Mucosa of descending colon (tissue), 3 donors: Measurements from ENCODE around the gene ASXL3. TPM values are rescaled to one million over a fixed set of nuclear protein-coding genes. Genes with fewer than 3 reads are reported as not detected.

Experiments
- ATAC-seq: fragments of 200-7000 bp; cut with Tn5 transposase; one replicate; pipeline ENCODE4 v1.9.1; 2020; ENCODE audit warnings: mild to moderate bottlenecking, moderate library complexity
- DNase-seq, 3 donors: peaks; one replicate each; pipeline ENCODE4 v3.0.0-alpha.2; 2020
- H3K36me3 ChIP-seq: fragments of 200-600 bp; one replicate; pipeline ENCODE4 v1.8.0; 2021; ENCODE audit warnings: low read depth, mild to moderate bottlenecking
- H3K4me1 ChIP-seq: fragments of 200-600 bp; one replicate; pipeline ENCODE4 v1.8.0; 2021; ENCODE audit warnings: low read depth, mild to moderate bottlenecking
- H3K4me3 ChIP-seq: fragments of 200-600 bp; one replicate; pipeline ENCODE4 v1.8.0; 2021; ENCODE audit warnings: mild to moderate bottlenecking
- H3K9me3 ChIP-seq: fragments of 200-600 bp; one replicate; pipeline ENCODE4 v1.8.0; 2021; ENCODE audit warnings: mild to moderate bottlenecking
- intact Hi-C, 2 donors: fragments of 100-400 bp; cut with DNase I in 1 of 2; cut with micrococcal nuclease in 1 of 2; formaldehyde crosslinking; loops; one replicate each; pipeline versions ENCODE4 v1.11.0 to v1.11.1; 2022; cut with DNase I, micrococcal nuclease
- total RNA-seq, 3 donors: library from RNA; stranded (reverse); fragmentation: NEBNext Ultra II Directional in 2 of 3; extraction: Animal tissue kit (Norgen Biotek cat#: 25700) in 2 of 3; gene quantifications; one replicate each; pipeline versions ENCODE4 v1.2.1 to v1.2.4, GENCODE V29; 2021 to 2023
- TF ChIP-seq, protein P1 (sequence below): fragments of 200-600 bp; IDR thresholded peaks from one replicate; pipeline ENCODE4 v1.8.0; 2022; ENCODE audit warnings: antibody characterized with exemption, mild to moderate bottlenecking
- donor health status: DM: no; HTN: no; CAD: no; lungs with moderate emphysema.
- donor health status: DM: no; HTN: no; CAD: no.
- donor health status: DM: no; HTN: yes; CAD: no.

ASXL3 gene
- total RNA-seq, 3 donors from 2014 or later: 2.4 to 8.5 (median 4.0) TPM

DNA sequence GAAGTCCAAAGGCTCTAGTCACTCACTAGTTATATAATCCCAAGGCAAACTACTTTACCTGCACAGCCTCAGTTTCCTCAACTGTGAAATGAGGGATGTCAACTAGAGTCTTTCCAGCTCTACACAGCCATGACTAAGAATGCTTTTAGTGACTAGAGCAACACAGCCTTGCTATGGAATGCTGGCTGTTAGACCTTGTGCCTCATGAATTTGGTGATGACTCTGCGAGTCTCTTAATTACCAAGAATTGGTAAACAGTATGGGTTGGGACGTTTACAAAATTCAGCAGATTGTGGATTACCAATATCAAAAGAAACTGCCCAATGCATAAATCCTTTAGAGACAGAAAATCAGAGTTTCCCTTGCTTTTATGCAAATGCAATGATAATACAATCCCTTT, 163.7 kb downstream of the ASXL3 start:
- ATAC-seq: no peak
- H3K36me3 ChIP-seq: no peaks in the 10 kb centered on the region
- peaks cover 3% of the 10 kb centered on the region for H3K4me1 ChIP-seq

GRCh38 chr18:33744032-33744697, 166.1 kb downstream of the ASXL3 start:
- TF ChIP-seq, protein P1, sequence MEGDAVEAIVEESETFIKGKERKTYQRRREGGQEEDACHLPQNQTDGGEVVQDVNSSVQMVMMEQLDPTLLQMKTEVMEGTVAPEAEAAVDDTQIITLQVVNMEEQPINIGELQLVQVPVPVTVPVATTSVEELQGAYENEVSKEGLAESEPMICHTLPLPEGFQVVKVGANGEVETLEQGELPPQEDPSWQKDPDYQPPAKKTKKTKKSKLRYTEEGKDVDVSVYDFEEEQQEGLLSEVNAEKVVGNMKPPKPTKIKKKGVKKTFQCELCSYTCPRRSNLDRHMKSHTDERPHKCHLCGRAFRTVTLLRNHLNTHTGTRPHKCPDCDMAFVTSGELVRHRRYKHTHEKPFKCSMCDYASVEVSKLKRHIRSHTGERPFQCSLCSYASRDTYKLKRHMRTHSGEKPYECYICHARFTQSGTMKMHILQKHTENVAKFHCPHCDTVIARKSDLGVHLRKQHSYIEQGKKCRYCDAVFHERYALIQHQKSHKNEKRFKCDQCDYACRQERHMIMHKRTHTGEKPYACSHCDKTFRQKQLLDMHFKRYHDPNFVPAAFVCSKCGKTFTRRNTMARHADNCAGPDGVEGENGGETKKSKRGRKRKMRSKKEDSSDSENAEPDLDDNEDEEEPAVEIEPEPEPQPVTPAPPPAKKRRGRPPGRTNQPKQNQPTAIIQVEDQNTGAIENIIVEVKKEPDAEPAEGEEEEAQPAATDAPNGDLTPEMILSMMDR: no peak
- peak in 2 of 3 donors; percentile 35 to 38 for DNase-seq
- intact Hi-C loops: no loop called here
- H3K4me1 ChIP-seq: peaks cover 3% of the 10 kb centered on the region
- no peak overlapping the region for H3K4me3 ChIP-seq
- no peaks in the 10 kb centered on the region for H3K9me3 ChIP-seq
- ATAC-seq: peak; percentile 65
- H3K36me3 ChIP-seq: no peaks in the 10 kb centered on the region

More for the DNA sequence above, 163.7 kb downstream of the ASXL3 start:
- intact Hi-C loops: no loop called here
- TF ChIP-seq, protein P1: no peak
- Histone ChIP-seq H3K4me3 (no peak overlapping the region), H3K9me3 (no peaks in the 10 kb centered on the region)
- DNase-seq: no peak

DNA sequence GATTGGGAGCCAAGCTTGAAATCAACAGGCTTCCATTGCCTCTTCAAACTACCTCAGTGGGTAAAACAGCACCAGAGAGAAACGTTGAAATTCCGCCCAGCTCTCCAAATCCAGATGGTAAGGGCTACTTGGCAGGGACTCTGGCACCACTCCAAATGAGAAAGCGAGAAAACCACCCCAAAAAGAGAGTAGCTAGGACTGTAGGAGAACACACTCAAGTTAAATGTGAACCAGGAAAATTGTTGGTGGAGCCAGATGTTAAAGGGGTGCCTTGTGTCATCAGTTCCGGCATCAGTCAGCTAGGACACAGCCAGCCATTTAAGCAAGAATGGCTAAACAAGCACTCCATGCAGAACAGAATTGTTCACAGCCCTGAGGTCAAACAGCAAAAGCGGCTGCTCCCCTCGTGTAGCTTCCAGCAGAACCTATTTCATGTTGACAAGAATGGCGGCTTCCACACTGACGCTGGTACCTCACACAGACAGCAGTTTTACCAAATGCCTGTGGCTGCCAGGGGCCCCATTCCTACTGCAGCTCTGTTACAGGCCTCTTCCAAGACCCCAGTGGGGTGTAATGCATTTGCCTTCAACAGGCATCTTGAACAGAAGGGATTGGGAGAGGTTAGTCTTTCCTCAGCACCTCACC, 167.3 kb downstream of the ASXL3 start:
- Histone ChIP-seq H3K36me3 (no peaks in the 10 kb centered on the region), H3K9me3 (no peaks in the 10 kb centered on the region), H3K4me3 (no peak overlapping the region), H3K4me1 (peaks cover 3% of the 10 kb centered on the region)
- TF ChIP-seq, protein P1: no peak
- intact Hi-C loops: no loop called here
- DNase-seq (no peak), ATAC-seq (no peak)

- Histone ChIP-seq H3K36me3 (no peaks in the 10 kb centered on the region), H3K4me1 (peaks cover 3% of the 10 kb centered on the region), H3K4me3 (no peak overlapping the region), H3K9me3 (no peaks in the 10 kb centered on the region)
- DNase-seq: no peak
- ATAC-seq: no peak
- TF ChIP-seq, protein P1: no peak
- intact Hi-C loops: no loop called here
Observed at GRCh38 chr18:33745871-33746545, 168.0 kb downstream of the ASXL3 start.

GRCh38 chr18:33749834-33750233, 171.8 kb downstream of the ASXL3 start:
- intact Hi-C loops: no loop called here
- no peaks in the 10 kb centered on the region for H3K9me3 ChIP-seq
- H3K36me3 ChIP-seq: no peaks in the 10 kb centered on the region
- no peak for ATAC-seq
- no peaks in the 10 kb centered on the region for H3K4me1 ChIP-seq
- TF ChIP-seq, protein P1: no peak
- no peak overlapping the region for H3K4me3 ChIP-seq
- DNase-seq: no peak
